PC-9 (cell line): ENCODE measurements around the gene CCL20. TPM values are rescaled to one million over a fixed set of nuclear protein-coding genes. Genes with fewer than 3 reads are reported as not detected.

Source experiments
- Bru-seq: library from RNA; stranded (reverse); fragments of 400-500 nt; gene quantifications from one replicate; lab custom pipeline; 2021; lab: Mats Ljungman, UMichigan
- BruChase-seq, 2 experiments: library from RNA; stranded (reverse); fragments of 400-500 nt; gene quantifications; one replicate each; lab custom pipeline; 2021; lab: Mats Ljungman, UMichigan
- BruUV-seq: library from RNA; stranded (reverse); fragments of 400-500 nt; replicated peaks from 2 replicates; lab custom pipeline; 2021; lab: Mats Ljungman, UMichigan
- CTCF ChIA-PET: fragments of 300-600 bp; sonication (Branson Sonifier 250); formaldehyde crosslinking; loops from one replicate; lab custom pipeline; 2022; ENCODE audit warnings: antibody characterized with exemption; lab: Charles Lee
- POLR2A ChIA-PET: fragments of 300-600 bp; sonication (Branson Sonifier 250); formaldehyde crosslinking; loops from one replicate; lab custom pipeline; 2022; ENCODE audit warnings: antibody characterized with exemption; ENCODE audit not compliant: unreplicated experiment; lab: Charles Lee
- DNase-seq, 2 experiments: peaks; one replicate each; pipeline versions ENCODE4 v3.0.0 to v3.0.0-alpha.2; 2015 to 2022; ENCODE audit warnings: mixed read lengths in 1 of 2
- H2AFZ ChIP-seq: fragments of 200-600 bp; sonication (generic); 2 replicates; pipeline ENCODE4 v1.8.1; 2017; ENCODE audit warnings: antibody characterized with exemption
- H3F3A ChIP-seq: fragments of 200-600 bp; sonication (generic); 2 replicates; pipeline ENCODE4 v1.8.1; 2017; ENCODE audit warnings: antibody characterized with exemption, mild to moderate bottlenecking, low read depth; ENCODE audit not compliant: insufficient read depth
- H3K27ac ChIP-seq: fragments of 200-600 bp; sonication (generic); 2 replicates; pipeline ENCODE4 v1.6.1; 2016; ENCODE audit warnings: mixed run types
- H3K27me3 ChIP-seq: fragments of 200-600 bp; sonication (generic); 2 replicates; pipeline ENCODE4 v1.6.1; 2016; ENCODE audit warnings: low read depth, mixed run types; ENCODE audit not compliant: insufficient read depth
- H3K36me3 ChIP-seq: fragments of 200-600 bp; sonication (generic); 2 replicates; pipeline ENCODE4 v1.6.1; 2016; ENCODE audit warnings: low read depth, mixed run types
- H3K4me1 ChIP-seq: fragments of 200-600 bp; sonication (generic); replicated peaks from 2 replicates; pipeline ENCODE4 v1.6.1; 2016; ENCODE audit warnings: mixed run types; ENCODE audit not compliant: insufficient read depth
- H3K4me2 ChIP-seq: fragments of 200-600 bp; sonication (generic); 2 replicates; pipeline ENCODE4 v1.6.1; 2017; ENCODE audit warnings: mixed run types
- H3K4me3 ChIP-seq: fragments of 200-600 bp; sonication (generic); 2 replicates; pipeline ENCODE4 v1.6.1; 2016; ENCODE audit warnings: mixed run types
- H3K79me2 ChIP-seq: fragments of 200-600 bp; sonication (generic); 2 replicates; pipeline ENCODE4 v1.6.1; 2017; ENCODE audit warnings: low read depth, mixed run types
- H3K9me2 ChIP-seq: fragments of 200-600 bp; sonication (generic); 2 replicates; pipeline ENCODE4 v1.8.1; 2017; ENCODE audit warnings: mild to moderate bottlenecking; ENCODE audit not compliant: insufficient read depth
- H3K9me3 ChIP-seq: fragments of 200-600 bp; sonication (generic); 2 replicates; pipeline ENCODE4 v1.8.1; 2016; ENCODE audit warnings: low read depth; ENCODE audit not compliant: insufficient read depth
- H4K20me1 ChIP-seq: fragments of 200-600 bp; sonication (generic); 2 replicates; pipeline ENCODE4 v1.8.1; 2017; ENCODE audit not compliant: insufficient read depth
- EZH2 ChIP-seq: fragments of 200-600 bp; sonication (generic); IDR thresholded peaks from 2 replicates; pipeline ENCODE4 v1.8.0; 2017; ENCODE audit warnings: antibody characterized with exemption, low read depth
- intact Hi-C: fragments of 100-400 bp; cut with micrococcal nuclease; formaldehyde crosslinking; loops from one replicate; pipeline ENCODE4 v1.10.0; 2022; ENCODE audit not compliant: unreplicated experiment
- long read RNA-seq: library from polyadenylated mRNA; stranded (forward); transcript quantifications from one replicate; pipeline ENCODE4 v2.0.0, GENCODE V29; 2022
- total RNA-seq: library from RNA; stranded (reverse); gene quantifications from 2 replicates; pipeline ENCODE4 v1.2.3, GENCODE V29; 2021
- TF ChIP-seq, protein P1 (sequence below): fragments of 200-600 bp; sonication (generic); conservative IDR thresholded peaks from 2 replicates; pipeline ENCODE4 v1.6.1; 2017; ENCODE audit warnings: mixed run types, antibody characterized with exemption, mild to moderate bottlenecking, moderate library complexity

The CCL20 gene, protein sequence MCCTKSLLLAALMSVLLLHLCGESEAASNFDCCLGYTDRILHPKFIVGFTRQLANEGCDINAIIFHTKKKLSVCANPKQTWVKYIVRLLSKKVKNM
- total RNA-seq (not detected in 2 replicates), Bru-seq, nascent RNA (percentile 28 among the genes with signal in this experiment), BruChase-seq, experiment 1, labeled RNA remaining after a 2-hour chase (percentile 24 among the genes with signal in this experiment), BruChase-seq, experiment 2, labeled RNA remaining after a 6-hour chase (percentile 47 among the genes with signal in this experiment)
- long read RNA-seq, result 0 reads

DNA sequence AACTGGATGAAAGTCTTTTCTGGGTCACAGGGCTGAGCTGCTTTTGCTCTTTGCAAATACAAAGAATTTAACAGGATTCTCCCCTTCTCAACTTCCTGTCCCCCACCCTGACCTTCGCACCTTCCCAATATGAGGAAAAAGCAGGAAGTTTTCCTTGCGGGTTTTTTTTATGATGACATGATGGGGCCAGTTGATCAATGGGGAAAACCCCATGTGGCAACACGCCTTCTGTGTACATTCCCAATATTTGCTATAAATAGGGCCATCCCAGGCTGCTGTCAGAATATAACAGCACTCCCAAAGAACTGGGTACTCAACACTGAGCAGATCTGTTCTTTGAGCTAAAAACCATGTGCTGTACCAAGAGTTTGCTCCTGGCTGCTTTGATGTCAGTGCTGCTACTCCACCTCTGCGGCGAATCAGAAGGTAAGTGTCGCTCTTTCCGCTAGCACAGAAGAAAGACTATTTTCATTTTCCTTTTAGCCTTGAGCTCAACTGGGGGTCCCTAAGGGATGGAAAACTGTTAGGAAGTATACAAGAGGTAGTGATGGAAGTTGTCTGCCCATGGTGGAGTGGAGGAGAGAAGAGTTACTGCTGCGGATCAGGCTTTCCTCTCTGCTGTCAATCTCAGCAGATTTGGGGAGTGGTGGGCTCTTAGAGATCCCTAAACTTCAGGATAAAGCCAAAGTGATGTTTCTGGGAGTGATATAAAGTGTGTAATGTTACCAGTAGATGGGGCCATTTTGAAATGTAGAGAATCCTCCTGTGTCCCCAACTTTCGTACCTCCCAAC lies at the start of gene CCL20:
CCL20 (plus strand) TSS at position 281 of the 792 bp plus-strand sequence; CDS start at position 351, 70 bp downstream.
- Histone ChIP-seq H3F3A (peaks cover 24% of the 10 kb centered on the region), H3K27me3 (no peaks in the 10 kb centered on the region), H3K4me3 (no peak within 1 kb of the TSS), H3K27ac (no peak within 1 kb of the TSS), H3K4me2 (no peak within 1 kb of the TSS), H2AFZ (no peak within 1 kb of the TSS), H3K9me3 (peaks cover 21% of the 10 kb centered on the region), H3K36me3 (no peaks in the 10 kb centered on the region), H4K20me1 (no peaks in the 10 kb centered on the region), H3K9me2 (no peaks in the 10 kb centered on the region), H3K4me1 (peaks cover 36% of the 10 kb centered on the region), H3K79me2 (peaks cover 7% of the 10 kb centered on the region; the same call in 1 of the 2 replicates)
- ChIA-PET CTCF (no interaction called here), POLR2A (no interaction called here)
- no TSS peak for BruUV-seq
- DNase-seq, result no peak
- no peak for TF ChIP-seq EZH2
- TF ChIP-seq, protein P1, sequence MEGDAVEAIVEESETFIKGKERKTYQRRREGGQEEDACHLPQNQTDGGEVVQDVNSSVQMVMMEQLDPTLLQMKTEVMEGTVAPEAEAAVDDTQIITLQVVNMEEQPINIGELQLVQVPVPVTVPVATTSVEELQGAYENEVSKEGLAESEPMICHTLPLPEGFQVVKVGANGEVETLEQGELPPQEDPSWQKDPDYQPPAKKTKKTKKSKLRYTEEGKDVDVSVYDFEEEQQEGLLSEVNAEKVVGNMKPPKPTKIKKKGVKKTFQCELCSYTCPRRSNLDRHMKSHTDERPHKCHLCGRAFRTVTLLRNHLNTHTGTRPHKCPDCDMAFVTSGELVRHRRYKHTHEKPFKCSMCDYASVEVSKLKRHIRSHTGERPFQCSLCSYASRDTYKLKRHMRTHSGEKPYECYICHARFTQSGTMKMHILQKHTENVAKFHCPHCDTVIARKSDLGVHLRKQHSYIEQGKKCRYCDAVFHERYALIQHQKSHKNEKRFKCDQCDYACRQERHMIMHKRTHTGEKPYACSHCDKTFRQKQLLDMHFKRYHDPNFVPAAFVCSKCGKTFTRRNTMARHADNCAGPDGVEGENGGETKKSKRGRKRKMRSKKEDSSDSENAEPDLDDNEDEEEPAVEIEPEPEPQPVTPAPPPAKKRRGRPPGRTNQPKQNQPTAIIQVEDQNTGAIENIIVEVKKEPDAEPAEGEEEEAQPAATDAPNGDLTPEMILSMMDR, result no peak
- intact Hi-C loops, result no loop called here

DNA sequence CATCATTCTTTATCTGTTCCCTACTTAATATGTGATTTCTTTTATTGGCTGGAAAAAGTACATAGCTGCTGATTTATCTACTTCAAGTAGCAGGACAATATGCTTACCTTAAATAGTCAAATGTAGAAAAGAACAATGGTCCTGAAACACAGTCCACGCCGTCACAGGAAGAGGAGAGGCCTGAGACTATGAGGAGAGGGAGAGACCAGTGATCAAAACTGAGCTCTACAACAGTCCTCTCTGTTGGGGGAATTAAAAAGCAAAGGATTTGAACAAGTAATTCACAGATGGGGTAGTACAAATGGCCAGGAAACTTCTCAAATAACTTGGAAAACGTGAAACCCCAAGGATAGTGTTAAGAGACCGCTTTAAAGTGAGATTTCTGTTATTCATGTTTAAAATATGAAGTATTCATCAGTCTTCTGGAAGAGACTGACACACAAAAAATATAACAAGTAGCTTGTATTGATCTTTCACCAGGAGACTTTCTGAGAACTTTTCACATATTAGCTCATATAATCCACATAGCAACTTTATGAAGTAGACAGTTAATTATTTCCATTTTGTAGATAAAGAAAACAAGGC lies 47.8 kb upstream of the CCL20 start:
- Histone ChIP-seq H4K20me1 (no peaks in the 10 kb centered on the region), H3K9me2 (no peaks in the 10 kb centered on the region), H3K4me1 (peaks cover 12% of the 10 kb centered on the region), H3K4me3 (no peak overlapping the region), H3K27me3 (no peaks in the 10 kb centered on the region), H3K79me2 (no peaks in the 10 kb centered on the region), H3K9me3 (no peaks in the 10 kb centered on the region), H3K4me2 (peak overlapping the region; percentile 6; the same call in 1 of the 2 replicates), H3F3A (peaks cover 6% of the 10 kb centered on the region), H3K27ac (no peak overlapping the region), H2AFZ (peak overlapping the region; percentile 55; the same call in 1 of the 2 replicates), H3K36me3 (no peaks in the 10 kb centered on the region)
- DNase-seq, result no peak
- POLR2A ChIA-PET, result no interaction called here
- intact Hi-C loops, result loop anchor here (1.0 to 10.0 kb wide), 8 partner anchors 63 to 636 kb away; no protein-coding TSS in a partner anchor
- TF ChIP-seq EZH2, result no peak
- TF ChIP-seq, protein P1, result no peak
- no TSS peak for BruUV-seq
- CTCF ChIA-PET, result interaction anchor here (0.5 to 1.5 kb wide), 10 partner anchors 10 to 527 kb away, joined by 3 to 17 read pairs (median 6); no protein-coding TSS in a partner anchor

DNA sequence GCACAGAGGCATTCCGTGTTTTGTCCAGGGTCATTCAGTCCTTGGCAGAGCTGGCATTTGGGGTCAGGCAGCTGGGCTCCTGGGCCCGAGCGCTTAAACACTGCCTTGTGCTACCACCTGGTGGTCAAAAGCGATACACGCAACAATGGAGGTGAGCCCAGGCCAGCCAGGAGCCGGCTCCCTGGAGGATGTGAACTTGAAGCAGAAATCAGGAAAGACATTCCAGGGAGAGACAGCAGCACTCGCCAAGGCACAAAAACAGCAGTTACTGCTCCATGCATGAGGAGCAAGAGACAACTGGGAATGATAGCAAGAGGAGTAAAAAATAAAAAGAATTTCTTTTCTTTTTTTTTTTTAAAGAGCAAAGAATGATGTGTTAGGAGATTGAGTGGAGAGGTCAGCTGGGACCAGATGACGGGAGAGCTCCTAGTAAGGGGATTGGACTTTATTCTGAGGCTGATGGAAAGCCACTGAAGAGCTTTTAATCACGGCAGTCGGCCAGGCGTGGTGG lies 47.2 kb upstream of the CCL20 start:
- Histone ChIP-seq H3K36me3 (no peaks in the 10 kb centered on the region), H3K79me2 (no peaks in the 10 kb centered on the region), H3K4me1 (peaks cover 12% of the 10 kb centered on the region), H3F3A (peaks cover 5% of the 10 kb centered on the region), H3K9me3 (no peaks in the 10 kb centered on the region), H3K27me3 (no peaks in the 10 kb centered on the region), H3K4me3 (no peak overlapping the region), H3K27ac (no peak overlapping the region), H3K9me2 (no peaks in the 10 kb centered on the region), H4K20me1 (no peaks in the 10 kb centered on the region), H3K4me2 (peak overlapping the region; percentile 6; the same call in 1 of the 2 replicates), H2AFZ (no peak overlapping the region)
- ChIA-PET POLR2A (interaction anchor here (0.7 kb wide), 1 partner anchor 122 kb away, joined by 7 read pairs; no protein-coding TSS in a partner anchor), CTCF (interaction anchor here (0.5 to 1.5 kb wide), 11 partner anchors 10 to 528 kb away, joined by 3 to 17 read pairs (median 6); no protein-coding TSS in a partner anchor)
- intact Hi-C loops, result loop anchor here (1.0 to 10.0 kb wide), 8 partner anchors 64 to 636 kb away; no protein-coding TSS in a partner anchor
- TF ChIP-seq, protein P1, result peak; percentile 93
- TF ChIP-seq EZH2, result no peak
- DNase-seq, result peak; percentile 57 to 79
- no TSS peak for BruUV-seq
